ENCODE measurements around the gene EMX1.

DNA sequence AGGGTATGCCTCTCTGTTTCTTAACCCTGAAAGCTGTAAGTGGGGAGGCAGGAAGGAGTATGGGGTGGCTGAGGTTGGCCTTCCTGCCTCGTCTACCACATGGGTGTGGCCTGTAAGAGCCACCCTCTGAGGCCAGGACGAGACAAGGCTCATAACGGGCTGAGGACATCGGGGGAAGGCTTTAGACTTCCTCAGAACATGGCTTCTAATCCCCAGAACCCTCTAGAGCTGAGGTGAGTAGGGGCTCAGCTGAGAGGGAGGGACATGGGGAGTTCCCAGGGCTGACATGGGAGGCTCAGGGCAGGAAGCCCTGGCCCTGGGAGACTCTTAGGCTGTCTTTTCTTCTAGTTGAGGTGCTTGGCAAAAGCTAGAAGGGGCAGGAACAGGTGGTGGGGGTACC, 36.7 kb downstream of the EMX1 start:
- TF ChIP-seq ZFP1 (CRISPR knock-in tag; IDR thresholded peaks at IDR 0.05) (no peak), MTA1 (CRISPR knock-in tag; IDR thresholded peaks at IDR 0.05; ENCODE audit: borderline replicate concordance) (no peak), ZNF331 (CRISPR knock-in tag; IDR thresholded peaks at IDR 0.05) (no peak), RFX5 (IDR thresholded peaks at IDR 0.05; ENCODE audit: low read depth, low read length) (no peak), POLR2AphosphoS2 (IDR thresholded peaks at IDR 0.05; ENCODE audit: low read depth, low read length) (no peak), ATF1 (CRISPR knock-in tag; IDR thresholded peaks at IDR 0.05) (no peak)
- TF ChIP-seq, protein P1, sequence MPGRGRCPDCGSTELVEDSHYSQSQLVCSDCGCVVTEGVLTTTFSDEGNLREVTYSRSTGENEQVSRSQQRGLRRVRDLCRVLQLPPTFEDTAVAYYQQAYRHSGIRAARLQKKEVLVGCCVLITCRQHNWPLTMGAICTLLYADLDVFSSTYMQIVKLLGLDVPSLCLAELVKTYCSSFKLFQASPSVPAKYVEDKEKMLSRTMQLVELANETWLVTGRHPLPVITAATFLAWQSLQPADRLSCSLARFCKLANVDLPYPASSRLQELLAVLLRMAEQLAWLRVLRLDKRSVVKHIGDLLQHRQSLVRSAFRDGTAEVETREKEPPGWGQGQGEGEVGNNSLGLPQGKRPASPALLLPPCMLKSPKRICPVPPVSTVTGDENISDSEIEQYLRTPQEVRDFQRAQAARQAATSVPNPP (CRISPR knock-in tag; IDR thresholded peaks at IDR 0.05): no peak

All from HepG2 (cell line).